Ishikawa (cell line): ENCODE data around the gene TPP1.

Experiments used
- CEBPB ChIP-seq: IDR thresholded peaks from 2 replicates; pipeline ENCODE4 v1.6.1; 2012
- EP300 ChIP-seq: IDR thresholded peaks from 2 replicates; pipeline ENCODE4 v1.6.1; 2012; ENCODE audit warnings: borderline replicate concordance
- RAD21 ChIP-seq: IDR thresholded peaks from 2 replicates; pipeline ENCODE4 v1.6.1; 2012; ENCODE audit warnings: low read depth
- REST ChIP-seq: IDR thresholded peaks from 2 replicates; pipeline ENCODE4 v1.6.1; 2012; ENCODE audit warnings: low read depth, mild to moderate bottlenecking
- TAF1 ChIP-seq: IDR thresholded peaks from 2 replicates; pipeline ENCODE4 v1.6.1; 2012; ENCODE audit warnings: low read depth, mild to moderate bottlenecking
- YY1 ChIP-seq: IDR thresholded peaks from 2 replicates; pipeline ENCODE4 v1.6.1; 2012; ENCODE audit warnings: low read depth

- TF ChIP-seq EP300 (no peak), YY1 (no peak), RAD21 (no peak), REST (no peak), TAF1 (no peak), CEBPB (no peak)
These were observed 35.6 kb downstream of the TPP1 start for GRCh38 chr11:6583584-6583983.
